HG03439 (cell line): ENCODE measurements around the gene MAP6D1.
"Not testable (repeated sequence)": the region's sequence is repeated elsewhere in the genome, so short reads cannot be mapped to it uniquely, and the experiment has no call there.

Experiments
- ATAC-seq: cut with Tn5 transposase; IDR thresholded peaks from one replicate; pipeline ENCODE4 v1.9.1; 2021; ENCODE audit warnings: mild to moderate bottlenecking, moderate library complexity; ENCODE audit not compliant: unreplicated experiment

MAP6D1 gene

GRCh38 chr3:183801601-183802000 is 23.8 kb downstream of the MAP6D1 start:
- no peak for ATAC-seq

DNA sequence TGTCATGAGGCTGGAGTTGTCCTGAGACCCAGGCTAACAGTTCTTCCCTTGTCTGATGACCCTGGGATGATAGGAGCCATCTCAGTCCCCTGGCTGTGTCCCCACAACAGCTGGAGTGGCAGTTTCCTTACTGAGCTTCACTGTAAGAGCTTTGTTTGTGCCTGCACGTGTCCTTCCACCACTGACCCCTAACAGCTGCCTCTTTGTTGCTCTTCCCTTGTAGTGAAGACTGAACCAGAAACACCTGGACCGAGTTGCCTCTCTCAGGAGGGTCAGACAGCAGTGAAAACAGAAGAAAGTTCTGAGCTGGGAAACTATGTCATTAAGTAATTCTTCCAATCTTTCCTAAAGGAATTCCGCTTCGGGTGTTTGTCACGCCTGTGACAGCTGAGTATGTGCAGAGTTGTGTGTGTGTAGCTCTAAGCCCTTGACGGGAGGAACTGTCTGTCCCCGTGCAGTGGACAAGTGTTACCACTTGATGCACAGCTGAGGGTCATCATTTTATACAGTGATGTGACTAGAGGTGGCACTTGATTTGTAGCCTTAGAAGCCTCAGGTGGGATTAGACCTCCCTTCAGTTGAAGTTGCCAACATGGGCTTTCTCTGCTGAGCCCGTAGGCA is 25.0 kb downstream of the MAP6D1 start:
- ATAC-seq = no peak

GRCh38 chr3:183799461-183799860 is 25.9 kb downstream of the MAP6D1 start:
- ATAC-seq = no peak

GRCh38 chr3:183797996-183798395 is 27.4 kb downstream of the MAP6D1 start:
- ATAC-seq = no peak

DNA sequence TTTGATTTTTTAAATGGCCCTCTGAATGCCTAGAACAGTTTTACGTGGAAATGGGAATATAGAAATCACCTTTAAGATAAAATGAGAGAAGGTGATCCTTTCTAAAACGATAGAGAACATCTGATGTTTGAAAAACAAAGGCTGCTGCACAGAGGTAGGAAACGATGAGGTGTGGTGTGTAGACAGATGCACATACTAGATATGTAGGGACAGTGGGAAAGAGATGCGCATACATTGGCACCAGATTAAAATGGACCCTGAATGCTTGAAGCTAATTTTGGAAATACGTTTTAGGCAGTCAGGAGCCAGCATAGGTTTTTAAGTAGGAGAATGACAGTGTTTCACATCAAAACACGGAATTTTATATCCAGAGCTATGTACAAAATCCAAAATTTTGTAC is 29.0 kb downstream of the MAP6D1 start:
- ATAC-seq = no peak

DNA sequence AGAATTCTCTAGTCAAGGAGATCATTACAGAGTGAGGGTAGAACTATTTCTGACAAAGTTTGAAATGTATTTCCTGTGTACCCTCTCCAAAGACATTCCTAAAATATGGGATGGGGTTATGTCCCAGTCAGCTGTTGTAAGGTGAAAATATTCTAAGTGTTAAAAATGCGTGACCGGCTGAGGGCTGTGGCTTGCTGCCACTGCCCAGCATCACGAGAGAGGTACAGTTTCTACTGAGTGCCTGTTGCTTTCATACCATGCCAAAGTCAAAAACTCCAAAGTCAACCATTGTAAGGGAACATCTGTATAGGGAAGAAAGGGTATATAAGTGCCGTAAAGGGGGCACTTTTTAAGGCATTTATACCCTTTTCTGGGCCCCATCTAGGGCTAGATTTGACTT is 30.9 kb downstream of the MAP6D1 start:
- no peak for ATAC-seq

DNA sequence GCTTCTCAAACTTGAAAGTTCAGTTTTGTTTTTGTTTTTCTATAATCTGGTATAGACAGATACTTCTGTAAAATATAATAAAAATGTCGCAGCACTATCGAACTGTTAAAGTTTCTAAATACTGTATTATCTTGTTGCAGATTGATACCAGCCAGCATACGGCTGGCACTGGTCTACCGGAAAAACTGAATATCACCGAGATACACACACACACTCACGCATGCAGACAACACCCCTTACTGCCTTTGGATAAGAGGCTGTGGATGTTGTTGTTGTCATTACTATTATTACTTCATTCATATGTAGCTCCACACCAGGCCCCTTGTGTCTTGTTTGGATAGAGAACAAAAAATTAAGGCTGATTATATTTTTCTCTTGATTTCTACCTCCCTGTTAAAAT is 32.4 kb downstream of the MAP6D1 start:
- ATAC-seq = no peak

- no peak for ATAC-seq
These were observed 34.7 kb downstream of the MAP6D1 start for GRCh38 chr3:183790700-183791099.

DNA sequence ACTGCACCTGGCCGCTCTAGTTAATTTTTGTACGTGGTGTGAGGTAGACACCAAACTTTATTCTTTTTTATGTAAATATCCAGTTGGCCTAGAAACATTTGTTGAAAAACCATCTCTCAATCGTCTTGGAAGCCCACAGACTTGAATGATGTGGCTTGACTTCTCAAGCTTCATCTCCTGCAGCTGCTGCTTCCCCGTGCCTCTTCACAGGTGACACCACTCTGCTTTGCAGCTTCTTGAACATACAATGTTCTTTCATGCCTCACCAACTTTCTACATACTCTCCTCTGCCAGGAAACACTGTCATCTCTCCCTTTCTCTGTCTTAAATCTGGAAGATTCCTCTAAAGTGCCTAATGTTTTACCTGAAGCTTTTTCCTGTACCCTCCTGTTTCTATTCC is 35.6 kb downstream of the MAP6D1 start:
- no peak for ATAC-seq

- ATAC-seq = not testable (repeated sequence)
These were observed 40.9 kb downstream of the MAP6D1 start for GRCh38 chr3:183784503-183784902.

GRCh38 chr3:183782576-183783276 is 42.7 kb downstream of the MAP6D1 start:
- no peak for ATAC-seq

GRCh38 chr3:183781246-183781645 is 44.1 kb downstream of the MAP6D1 start:
- no peak for ATAC-seq

- no peak for ATAC-seq
These were observed 45.4 kb downstream of the MAP6D1 start for GRCh38 chr3:183779896-183780465.

DNA sequence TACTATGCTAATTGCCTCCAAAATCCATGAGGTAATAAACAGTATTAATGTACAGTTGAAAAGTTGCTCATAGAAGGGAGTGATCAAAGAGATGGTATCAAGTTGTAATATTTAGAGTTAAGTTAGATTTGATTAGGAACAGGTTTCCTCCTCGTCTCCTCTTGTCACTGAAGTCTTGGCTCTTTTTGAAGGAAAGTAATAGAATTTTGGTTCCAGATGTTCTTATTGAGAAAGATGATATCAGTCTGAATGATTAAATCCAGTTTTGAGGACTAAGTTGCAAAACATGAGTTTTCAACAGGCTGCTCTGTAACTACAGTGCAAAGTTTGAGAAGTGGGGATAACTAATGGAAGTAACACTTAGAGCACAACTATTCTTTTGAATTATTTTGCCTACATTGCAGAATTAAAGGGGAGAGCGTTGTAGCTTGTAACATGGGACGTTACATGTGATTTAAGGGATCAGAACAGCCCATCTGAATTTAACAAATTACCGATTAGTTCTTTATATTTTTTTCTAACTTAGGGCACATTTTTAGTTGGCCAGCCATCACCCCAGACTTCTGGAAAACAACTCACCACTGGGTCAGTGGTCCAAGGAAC is 48.3 kb downstream of the MAP6D1 start:
- ATAC-seq = no peak

DNA sequence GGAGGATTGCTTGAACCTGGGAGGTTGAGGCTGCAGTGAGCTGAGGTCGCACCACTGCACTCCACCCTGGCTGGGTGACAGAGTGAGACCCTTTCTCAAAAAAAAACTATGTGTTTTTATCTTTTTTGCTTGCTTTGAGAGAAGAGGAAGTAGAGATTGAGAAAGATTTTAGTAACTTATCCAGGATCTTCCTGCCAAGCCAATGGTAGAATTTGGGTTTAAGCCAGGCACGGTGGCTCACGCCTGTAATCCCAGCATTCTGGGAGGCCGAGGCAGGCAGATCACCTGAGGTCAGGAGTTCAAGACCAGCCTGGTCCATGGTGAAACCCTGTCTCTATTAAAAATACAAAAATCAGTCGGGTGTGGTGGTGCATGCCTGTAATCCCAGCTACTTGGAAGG is 48.9 kb downstream of the MAP6D1 start:
- ATAC-seq = not testable (repeated sequence)

DNA sequence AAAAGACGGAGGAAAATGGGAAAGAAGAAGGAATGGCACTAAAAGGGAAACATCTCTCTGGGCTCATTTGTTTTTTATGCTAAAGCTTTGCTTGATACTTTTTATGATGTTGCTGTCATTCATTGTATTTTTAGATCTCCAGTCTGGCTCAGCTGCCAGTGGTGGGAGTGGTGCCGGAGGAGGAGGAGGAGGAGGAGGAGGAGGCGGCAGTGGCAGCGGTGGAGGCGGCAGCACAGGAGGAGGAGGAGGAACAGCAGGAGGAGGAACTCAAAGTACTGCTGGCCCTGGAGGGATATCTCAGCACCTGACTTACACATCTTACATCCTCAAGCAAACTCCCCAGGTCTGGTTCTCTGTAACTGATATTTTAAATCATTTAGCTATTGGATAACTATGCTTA is 49.6 kb downstream of the MAP6D1 start:
- no peak for ATAC-seq

- ATAC-seq = no peak
These were observed 50.7 kb downstream of the MAP6D1 start for GRCh38 chr3:183774631-183775030.

GRCh38 chr3:183769453-183769852 is 55.9 kb downstream of the MAP6D1 start:
- no peak for ATAC-seq

DNA sequence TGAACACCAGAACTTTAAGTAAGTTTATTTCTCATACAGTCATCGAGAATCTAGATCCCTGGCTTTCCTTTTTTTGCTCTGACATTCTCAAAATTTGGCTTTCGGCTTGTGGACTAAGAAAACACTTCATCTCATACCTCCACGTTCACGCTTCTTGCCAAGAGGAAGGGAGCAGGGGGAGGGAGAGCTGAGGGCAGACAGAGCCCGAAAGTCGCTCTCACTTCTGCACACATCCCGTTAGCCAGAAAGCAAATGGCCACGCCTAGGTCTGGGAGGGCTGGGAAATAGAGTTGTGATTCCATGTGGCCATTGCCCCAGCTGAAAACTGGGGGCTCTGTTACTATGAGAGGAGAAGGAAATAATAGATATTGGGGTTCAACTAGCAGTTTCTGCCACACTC is 57.3 kb downstream of the MAP6D1 start:
- ATAC-seq = no peak

GRCh38 chr3:183766745-183767606 is 58.4 kb downstream of the MAP6D1 start:
- peak; percentile 74 for ATAC-seq

DNA sequence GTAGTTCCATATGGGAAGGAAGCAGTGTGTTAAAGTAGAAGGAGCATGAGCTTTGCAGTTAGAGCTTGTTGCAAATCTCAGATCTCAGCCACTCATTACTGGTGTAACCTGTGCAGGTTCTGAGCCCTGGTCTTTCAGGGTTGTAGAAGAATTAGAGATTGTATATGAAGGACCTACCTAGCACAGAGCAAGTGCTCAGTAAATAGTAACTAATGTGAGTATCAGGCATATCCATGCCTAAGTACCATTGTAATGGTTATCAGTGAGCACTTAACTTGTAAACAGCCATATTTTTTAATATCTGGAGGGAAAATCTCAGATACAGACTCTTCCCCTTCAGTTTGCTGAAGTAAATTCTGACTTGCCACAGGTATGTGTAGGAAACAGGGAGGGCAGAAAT is 59.3 kb downstream of the MAP6D1 start:
- no peak for ATAC-seq
